HG03039 (cell line): ENCODE measurements around the gene KCNAB2.

Source experiments
- ATAC-seq: cut with Tn5 transposase; IDR thresholded peaks from one replicate; pipeline ENCODE4 v1.9.1; 2021; ENCODE audit warnings: mild to moderate bottlenecking, moderate library complexity; ENCODE audit not compliant: unreplicated experiment

The KCNAB2 gene

GRCh38 chr1:6094801-6095505, 49.3 kb downstream of the KCNAB2 start:
- no peak for ATAC-seq

- ATAC-seq: no peak
Measured at GRCh38 chr1:6095511-6096242, 50.0 kb downstream of the KCNAB2 start.

- ATAC-seq: no peak
Measured at GRCh38 chr1:6096243-6097116, 50.8 kb downstream of the KCNAB2 start.

GRCh38 chr1:6097117-6097595, 51.5 kb downstream of the KCNAB2 start:
- ATAC-seq: no peak

GRCh38 chr1:6097824-6098223, 52.1 kb downstream of the KCNAB2 start:
- ATAC-seq: no peak

GRCh38 chr1:6098303-6099215, 52.9 kb downstream of the KCNAB2 start:
- no peak for ATAC-seq

- ATAC-seq: no peak
Measured at GRCh38 chr1:6099297-6099696, 53.6 kb downstream of the KCNAB2 start.

GRCh38 chr1:6099787-6100765, 54.4 kb downstream of the KCNAB2 start:
- ATAC-seq: no peak

- ATAC-seq: no peak
Measured at GRCh38 chr1:6100861-6101783, 55.4 kb downstream of the KCNAB2 start.

GRCh38 chr1:6101826-6102531, 56.3 kb downstream of the KCNAB2 start:
- no peak for ATAC-seq

- no peak for ATAC-seq
Measured at GRCh38 chr1:6102532-6102845, 56.8 kb downstream of the KCNAB2 start.

- no peak for ATAC-seq
Measured at GRCh38 chr1:6103111-6103853, 57.6 kb downstream of the KCNAB2 start.

GRCh38 chr1:6103854-6104530, 58.3 kb downstream of the KCNAB2 start:
- ATAC-seq: no peak

- no peak for ATAC-seq
Measured at GRCh38 chr1:6104631-6105030, 58.9 kb downstream of the KCNAB2 start.

GRCh38 chr1:6105218-6105679, 59.6 kb downstream of the KCNAB2 start:
- no peak for ATAC-seq

GRCh38 chr1:6105763-6106162, 60.1 kb downstream of the KCNAB2 start:
- ATAC-seq: no peak
